Epithelial cell of prostate (primary cell): ENCODE measurements around the gene RASGEF1C.

Experiments
- DNase-seq: peaks from one replicate; pipeline ENCODE4 v3.0.0-alpha.2; 2011; ENCODE audit warnings: low read depth, low spot score
- H3K27ac ChIP-seq: fragments of 450-650 bp; 2 replicates; pipeline ENCODE4 v1.5.1; 2017; ENCODE audit warnings: mild to moderate bottlenecking

RASGEF1C gene

GRCh38 chr5:180072556-180072955 lies 136.5 kb downstream of the RASGEF1C start:
- H3K27ac ChIP-seq: no peak overlapping the region

GRCh38 chr5:180072256-180072548 lies 136.8 kb downstream of the RASGEF1C start:
- peak overlapping the region; percentile 70 for H3K27ac ChIP-seq
- no peak for DNase-seq

More at GRCh38 chr5:180072556-180072955, 136.5 kb downstream of the RASGEF1C start:
- DNase-seq: no peak

- H3K27ac ChIP-seq: peak within 1 kb of the TSS; percentile 70
- peak; percentile 55 for DNase-seq
These were observed 137.3 kb downstream of the RASGEF1C start, which contains the start of gene RNF130 for GRCh38 chr5:180071531-180072255. Gene RNF130, minus strand, starts transcription at chr5:180071759. Its CDS starts 57 bp downstream, at chr5:180071702.

GRCh38 chr5:180070756-180071530 lies 138.1 kb downstream of the RASGEF1C start:
- peak overlapping the region; percentile 70 for H3K27ac ChIP-seq
- no peak for DNase-seq

- H3K27ac ChIP-seq: no peak overlapping the region
- DNase-seq: no peak
These were observed 139.3 kb downstream of the RASGEF1C start for GRCh38 chr5:180069589-180070247.

- no peak overlapping the region for H3K27ac ChIP-seq
- DNase-seq: no peak
These were observed 140.4 kb downstream of the RASGEF1C start for GRCh38 chr5:180068519-180069090.

GRCh38 chr5:180067986-180068385 lies 141.0 kb downstream of the RASGEF1C start:
- DNase-seq: no peak
- H3K27ac ChIP-seq: no peak overlapping the region

- DNase-seq: no peak
- H3K27ac ChIP-seq: no peak overlapping the region
These were observed 148.8 kb downstream of the RASGEF1C start for GRCh38 chr5:180060192-180060591.

- no peak overlapping the region for H3K27ac ChIP-seq
- no peak for DNase-seq
These were observed 149.7 kb downstream of the RASGEF1C start for GRCh38 chr5:180059326-180059725.

GRCh38 chr5:180056153-180056552 lies 152.9 kb downstream of the RASGEF1C start:
- no peak for DNase-seq
- peak overlapping the region; percentile 74 for H3K27ac ChIP-seq

GRCh38 chr5:180054226-180054625 lies 154.8 kb downstream of the RASGEF1C start:
- DNase-seq: no peak
- no peak overlapping the region for H3K27ac ChIP-seq

GRCh38 chr5:180053061-180053602 lies 155.9 kb downstream of the RASGEF1C start:
- H3K27ac ChIP-seq: no peak overlapping the region
- DNase-seq: no peak

- no peak for DNase-seq
- H3K27ac ChIP-seq: no peak overlapping the region
These were observed 156.7 kb downstream of the RASGEF1C start for GRCh38 chr5:180052211-180052818.
